ENCODE results near the gene INPP5E. TPM values are rescaled to one million over a fixed set of nuclear protein-coding genes. Genes with fewer than 3 reads are reported as not detected.

The INPP5E gene
- total and polyA plus RNA-seq, 2 experiments from 2014 or later, result 5.8 to 13.4 TPM

- H3K27me3 ChIP-seq (ENCODE audit: insufficient read depth), result no peaks in the 10 kb centered on the region
- H3K27me3 Mint-ChIP-seq (ENCODE audit: insufficient read depth, low read depth, poor library complexity), result peaks cover 19% of the 10 kb centered on the region
Observed at GRCh38 chr9:136402067-136402466, 37.6 kb downstream of the INPP5E start.

GRCh38 chr9:136401173-136401922, 38.3 kb downstream of the INPP5E start:
- H2AFZ ChIP-seq, result no peak overlapping the region
- no peaks in the 10 kb centered on the region; the same call in 2 of the 3 replicates for H3K9me3 Mint-ChIP-seq
- peaks cover 3% of the 10 kb centered on the region; the same call in 1 of the 2 replicates for H3K4me1 ChIP-seq (ENCODE audit: insufficient read depth)
- peaks cover 34% of the 10 kb centered on the region for H3K79me2 ChIP-seq (replicated peaks; ENCODE audit: insufficient read depth)
- H3K36me3 ChIP-seq (ENCODE audit: insufficient read depth), result peaks cover 22% of the 10 kb centered on the region
- peaks cover 22% of the 10 kb centered on the region for H3F3A ChIP-seq (replicated peaks; ENCODE audit: low read depth)
- peaks cover 9% of the 10 kb centered on the region for H3K4me1 Mint-ChIP-seq
- H3K9me2 ChIP-seq (ENCODE audit: insufficient read depth), result no peaks in the 10 kb centered on the region
- no peak overlapping the region for H3K4me2 ChIP-seq
- H3K4me3 ChIP-seq, result no peak overlapping the region
- H3K27ac ChIP-seq (ENCODE audit: low read depth), result peak overlapping the region; percentile 39; the same call in 1 of the 2 replicates
- DNase-seq (ENCODE audit: low spot score) (no peak), ATAC-seq (no peak)
- H3K4me3 Mint-ChIP-seq, result 0 out of 3 replicates have a peak overlapping the region, but pooled peaks have one; percentile 10
- peaks cover 19% of the 10 kb centered on the region for H3K27me3 Mint-ChIP-seq (ENCODE audit: insufficient read depth, low read depth, poor library complexity)
- H3K27me3 ChIP-seq (ENCODE audit: insufficient read depth), result no peaks in the 10 kb centered on the region
- TF ChIP-seq JUNB (IDR thresholded peaks at IDR 0.05; ENCODE audit: unreplicated experiment), result no peak
- H3K36me3 Mint-ChIP-seq (ENCODE audit: low read depth), result peaks cover 63% of the 10 kb centered on the region
- H4K20me1 ChIP-seq (replicated peaks; ENCODE audit: insufficient read depth), result peaks cover 3% of the 10 kb centered on the region
- 0 out of 2 replicates have a peak overlapping the region, but pooled peaks have one; percentile 36 for H3K27ac Mint-ChIP-seq

More at GRCh38 chr9:136402067-136402466, 37.6 kb downstream of the INPP5E start:
- no peak overlapping the region for H3K27ac Mint-ChIP-seq
- peaks cover 24% of the 10 kb centered on the region for H3K36me3 ChIP-seq (ENCODE audit: insufficient read depth)
- DNase-seq (ENCODE audit: low spot score), result no peak
- no peak overlapping the region for H3K4me3 Mint-ChIP-seq
- H3K9me3 Mint-ChIP-seq, result no peaks in the 10 kb centered on the region; the same call in 2 of the 3 replicates
- peaks cover 9% of the 10 kb centered on the region for H3K4me1 Mint-ChIP-seq
- no peak for ATAC-seq
- H3K4me2 ChIP-seq, result no peak overlapping the region
- H3F3A ChIP-seq (replicated peaks; ENCODE audit: low read depth), result peaks cover 22% of the 10 kb centered on the region
- H3K27ac ChIP-seq (ENCODE audit: low read depth), result peak overlapping the region; percentile 39; the same call in 1 of the 2 replicates
- no peaks in the 10 kb centered on the region; the same call in none of the 2 replicates for H4K20me1 ChIP-seq (replicated peaks; ENCODE audit: insufficient read depth)
- TF ChIP-seq JUNB (IDR thresholded peaks at IDR 0.05; ENCODE audit: unreplicated experiment) (no peak), NANOG (IDR thresholded peaks at IDR 0.05; ENCODE audit: borderline replicate concordance) (no peak), REST (IDR thresholded peaks at IDR 0.05; ENCODE audit: unreplicated experiment) (no peak), EZH2 (IDR thresholded peaks at IDR 0.05; ENCODE audit: low read depth, unreplicated experiment) (no peak), ZNF114 (CRISPR knock-in tag; IDR thresholded peaks at IDR 0.05) (no peak), POLR2AphosphoS5 (IDR thresholded peaks at IDR 0.05; ENCODE audit: low read depth) (no peak), STAT1 (IDR thresholded peaks at IDR 0.05; ENCODE audit: unreplicated experiment) (no peak), ZNF331 (CRISPR knock-in tag; IDR thresholded peaks at IDR 0.05; ENCODE audit: low read depth) (no peak), CREB1 (CRISPR knock-in tag; IDR thresholded peaks at IDR 0.05; ENCODE audit: low read depth) (no peak)
- H3K9me2 ChIP-seq (ENCODE audit: insufficient read depth), result no peaks in the 10 kb centered on the region
- peaks cover 3% of the 10 kb centered on the region; the same call in 1 of the 2 replicates for H3K4me1 ChIP-seq (ENCODE audit: insufficient read depth)
- H2AFZ ChIP-seq, result no peak overlapping the region
- peaks cover 29% of the 10 kb centered on the region for H3K79me2 ChIP-seq (replicated peaks; ENCODE audit: insufficient read depth)
- H3K36me3 Mint-ChIP-seq (ENCODE audit: low read depth), result peaks cover 60% of the 10 kb centered on the region
- no peak overlapping the region for H3K4me3 ChIP-seq
